Mucosa of descending colon (tissue), 3 donors: ENCODE measurements around the gene GPX5. TPM values are rescaled to one million over a fixed set of nuclear protein-coding genes. Genes with fewer than 3 reads are reported as not detected.
"Not testable (repeated sequence)": the region's sequence is repeated elsewhere in the genome, so short reads cannot be mapped to it uniquely, and the experiment has no call there.

Experiments used
- ATAC-seq: fragments of 200-7000 bp; cut with Tn5 transposase; one replicate; pipeline ENCODE4 v1.9.1; 2020; ENCODE audit warnings: mild to moderate bottlenecking, moderate library complexity
- DNase-seq, 3 donors: peaks; one replicate each; pipeline ENCODE4 v3.0.0-alpha.2; 2020
- H3K36me3 ChIP-seq: fragments of 200-600 bp; one replicate; pipeline ENCODE4 v1.8.0; 2021; ENCODE audit warnings: low read depth, mild to moderate bottlenecking
- H3K4me1 ChIP-seq: fragments of 200-600 bp; one replicate; pipeline ENCODE4 v1.8.0; 2021; ENCODE audit warnings: low read depth, mild to moderate bottlenecking
- H3K4me3 ChIP-seq: fragments of 200-600 bp; one replicate; pipeline ENCODE4 v1.8.0; 2021; ENCODE audit warnings: mild to moderate bottlenecking
- H3K9me3 ChIP-seq: fragments of 200-600 bp; one replicate; pipeline ENCODE4 v1.8.0; 2021; ENCODE audit warnings: mild to moderate bottlenecking
- CTCF ChIP-seq: fragments of 200-600 bp; IDR thresholded peaks from one replicate; pipeline ENCODE4 v1.8.0; 2022; ENCODE audit warnings: antibody characterized with exemption, mild to moderate bottlenecking
- intact Hi-C, 2 donors: fragments of 100-400 bp; cut with DNase I in 1 of 2; cut with micrococcal nuclease in 1 of 2; formaldehyde crosslinking; loops; one replicate each; pipeline versions ENCODE4 v1.11.0 to v1.11.1; 2022; cut with DNase I, micrococcal nuclease
- total RNA-seq, 3 donors: library from RNA; stranded (reverse); fragmentation: NEBNext Ultra II Directional in 2 of 3; extraction: Animal tissue kit (Norgen Biotek cat#: 25700) in 2 of 3; gene quantifications; one replicate each; pipeline versions ENCODE4 v1.2.1 to v1.2.4, GENCODE V29; 2021 to 2023
- donor health status: DM: no; HTN: no; CAD: no; lungs with moderate emphysema.
- donor health status: DM: no; HTN: no; CAD: no.
- donor health status: DM: no; HTN: yes; CAD: no.

The GPX5 gene
- total RNA-seq, 3 donors from 2014 or later = not detected

- intact Hi-C loops = no loop called here
- DNase-seq (no peak), ATAC-seq (no peak)
- no peaks in the 10 kb centered on the region for H3K36me3 ChIP-seq
- TF ChIP-seq CTCF = no peak
- no peak overlapping the region for H3K4me3 ChIP-seq
- H3K4me1 ChIP-seq = no peaks in the 10 kb centered on the region
- H3K9me3 ChIP-seq = no peaks in the 10 kb centered on the region
Measured at GRCh38 chr6:28496099-28496779, 29.4 kb upstream of the GPX5 start.

GRCh38 chr6:28497306-28497705 is 28.4 kb upstream of the GPX5 start:
- DNase-seq = no peak
- ATAC-seq = no peak
- intact Hi-C loops = no loop called here
- Histone ChIP-seq H3K36me3 (no peaks in the 10 kb centered on the region), H3K9me3 (no peaks in the 10 kb centered on the region), H3K4me3 (no peak overlapping the region), H3K4me1 (no peaks in the 10 kb centered on the region)
- TF ChIP-seq CTCF = no peak

GRCh38 chr6:28497893-28498292 is 27.8 kb upstream of the GPX5 start:
- Histone ChIP-seq H3K4me1 (no peaks in the 10 kb centered on the region), H3K9me3 (no peaks in the 10 kb centered on the region), H3K4me3 (no peak overlapping the region), H3K36me3 (no peaks in the 10 kb centered on the region)
- ATAC-seq (no peak), DNase-seq (no peak)
- intact Hi-C loops = no loop called here
- no peak for TF ChIP-seq CTCF

- Histone ChIP-seq H3K4me3 (no peak overlapping the region), H3K9me3 (no peaks in the 10 kb centered on the region), H3K4me1 (no peaks in the 10 kb centered on the region), H3K36me3 (no peaks in the 10 kb centered on the region)
- DNase-seq (no peak), ATAC-seq (no peak)
- intact Hi-C loops = no loop called here
- no peak for TF ChIP-seq CTCF
Measured at GRCh38 chr6:28501259-28501658, 24.4 kb upstream of the GPX5 start.

- DNase-seq, H3K9me3 ChIP-seq, H3K36me3 ChIP-seq, H3K4me3 ChIP-seq, intact Hi-C loops, ATAC-seq, H3K4me1 ChIP-seq: not testable (repeated sequence)
Measured at GRCh38 chr6:28502136-28502535, 23.5 kb upstream of the GPX5 start.

- H3K9me3 ChIP-seq, H3K4me3 ChIP-seq, H3K36me3 ChIP-seq, ATAC-seq, DNase-seq, intact Hi-C loops, H3K4me1 ChIP-seq: not testable (repeated sequence)
Measured at GRCh38 chr6:28502709-28503305, 22.9 kb upstream of the GPX5 start.
